HEK293 (cell line): ENCODE results near the gene PMVK.

ENCODE experiments used
- CTCF ChIA-PET: fragments of 350-600 bp; formaldehyde crosslinking; extraction: SDS; loops from one replicate; lab custom pipeline; 2021; ENCODE audit warnings: antibody characterized with exemption; lab: Yijun Ruan, JAX
- POLR2A ChIA-PET: fragments of 300-600 bp; formaldehyde crosslinking; extraction: SDS; loops from one replicate; lab custom pipeline; 2020; ENCODE audit warnings: antibody characterized with exemption, inconsistent platforms; lab: Yijun Ruan, JAX
- H3K27ac ChIP-seq: fragments of 200-500 bp; sonication (Bioruptor generic); 2 replicates; pipeline ENCODE4 v1.5.1; 2014; ENCODE audit warnings: low read depth, low read length, control low read depth, inconsistent platforms; ENCODE audit errors: extremely low read depth
- H3K36me3 ChIP-seq, 2 experiments: fragments of 200-500 bp in 1 of 2; sonication (Bioruptor generic) in 1 of 2; 1 replicate in 1 of 2; 2 replicates in 1 of 2; pipeline ENCODE4 v1.5.1; 2014 to 2017; ENCODE audit warnings: inconsistent platforms in 2 of 2, low read length in 2 of 2; ENCODE audit not compliant: control insufficient read depth in 2 of 2, insufficient read depth in 1 of 2
- H3K4me1 ChIP-seq: fragments of 200-500 bp; sonication (Bioruptor generic); 2 replicates; pipeline ENCODE4 v1.5.1; 2014; ENCODE audit warnings: mild to moderate bottlenecking, low read length, inconsistent platforms; ENCODE audit not compliant: control insufficient read depth, insufficient read depth
- H3K4me3 ChIP-seq: 2 replicates; pipeline ENCODE4 v1.5.1; 2011; ENCODE audit warnings: low read depth, mild to moderate bottlenecking, control low read depth, low read length, moderate library complexity
- H3K9me3 ChIP-seq: fragments of 200-500 bp; sonication (Bioruptor generic); 2 replicates; pipeline ENCODE4 v1.5.1; 2014; ENCODE audit warnings: low read depth, low read length, inconsistent platforms; ENCODE audit not compliant: control insufficient read depth, insufficient read depth
- BCL11B ChIP-seq: fragments of 450-650 bp; formaldehyde crosslinking; IDR thresholded peaks from 2 replicates; pipeline ENCODE4 v1.5.1; 2016; ENCODE audit warnings: low read depth, missing biosample characterization, missing genetic modification characterization
- EGR2 ChIP-seq: fragments of 450-650 bp; formaldehyde crosslinking; IDR thresholded peaks from 2 replicates; pipeline ENCODE4 v1.5.1; 2016; ENCODE audit warnings: low read depth, missing biosample characterization, missing genetic modification characterization
- HOXC10 ChIP-seq: sonication (generic); formaldehyde crosslinking; IDR thresholded peaks from 2 replicates; pipeline ENCODE4 v1.8.1; 2023; ENCODE audit warnings: mild to moderate bottlenecking, missing genetic modification reagents
- HOXD13 ChIP-seq: sonication (generic); formaldehyde crosslinking; IDR thresholded peaks from 2 replicates; pipeline ENCODE4 v1.8.0; 2022; ENCODE audit warnings: missing genetic modification reagents, borderline replicate concordance
- MEIS1 ChIP-seq: sonication (generic); formaldehyde crosslinking; IDR thresholded peaks from 2 replicates; pipeline ENCODE4 v1.8.1; 2022; ENCODE audit warnings: missing genetic modification reagents, mild to moderate bottlenecking, borderline replicate concordance
- TCF7L2 ChIP-seq: IDR thresholded peaks from 2 replicates; pipeline ENCODE4 v1.6.1; 2011; ENCODE audit warnings: low read depth, mild to moderate bottlenecking, inconsistent platforms, low read length, moderate library complexity, borderline replicate concordance
- WT1 ChIP-seq: fragments of 450-650 bp; formaldehyde crosslinking; IDR thresholded peaks from 2 replicates; pipeline ENCODE4 v1.5.1; 2016; ENCODE audit warnings: missing biosample characterization, missing genetic modification characterization
- YY2 ChIP-seq: fragments of 450-650 bp; formaldehyde crosslinking; IDR thresholded peaks from 2 replicates; pipeline ENCODE4 v1.5.1; 2016; ENCODE audit warnings: missing biosample characterization, missing genetic modification characterization
- ZFP37 ChIP-seq: fragments of 450-650 bp; formaldehyde crosslinking; IDR thresholded peaks from 2 replicates; pipeline ENCODE4 v1.5.1; 2016; ENCODE audit warnings: missing biosample characterization, missing genetic modification characterization
- ZNF133 ChIP-seq: fragments of 450-650 bp; formaldehyde crosslinking; IDR thresholded peaks from 2 replicates; pipeline ENCODE4 v1.5.1; 2016; ENCODE audit warnings: missing biosample characterization, missing genetic modification characterization
- ZNF18 ChIP-seq: fragments of 450-650 bp; formaldehyde crosslinking; IDR thresholded peaks from 2 replicates; pipeline ENCODE4 v1.5.1; 2016; ENCODE audit warnings: missing biosample characterization, missing genetic modification characterization
- ZNF24 ChIP-seq: fragments of 450-650 bp; formaldehyde crosslinking; IDR thresholded peaks from 2 replicates; pipeline ENCODE4 v1.5.1; 2016; ENCODE audit warnings: missing biosample characterization, missing genetic modification characterization
- ZNF274 ChIP-seq, 2 experiments: fragments of 200-500 bp in 1 of 2; fragments of 450-650 bp in 1 of 2; sonication (Bioruptor generic) in 1 of 2; formaldehyde crosslinking in 1 of 2; IDR thresholded peaks; 2 replicates each; pipeline versions ENCODE4 v1.5.1 to v1.6.1; 2014 to 2016; ENCODE audit warnings: borderline replicate concordance in 1 of 2, inconsistent platforms in 1 of 2, low read length in 1 of 2, missing biosample characterization in 1 of 2, missing genetic modification characterization in 1 of 2
- ZNF311 ChIP-seq: fragments of 450-650 bp; formaldehyde crosslinking; IDR thresholded peaks from 2 replicates; pipeline ENCODE4 v1.5.1; 2017; ENCODE audit warnings: missing biosample characterization, missing genetic modification characterization, borderline replicate concordance
- ZNF473 ChIP-seq: fragments of 450-650 bp; formaldehyde crosslinking; IDR thresholded peaks from 2 replicates; pipeline ENCODE4 v1.5.1; 2017; ENCODE audit warnings: missing biosample characterization, missing genetic modification characterization
- ZNF549 ChIP-seq: fragments of 450-650 bp; IDR thresholded peaks from 2 replicates; pipeline ENCODE4 v1.5.1; 2018; ENCODE audit warnings: missing biosample characterization, missing genetic modification characterization, mild to moderate bottlenecking, inconsistent platforms, moderate library complexity
- ZNF558 ChIP-seq: fragments of 450-650 bp; formaldehyde crosslinking; IDR thresholded peaks from 2 replicates; pipeline ENCODE4 v1.5.1; 2016; ENCODE audit warnings: missing biosample characterization, missing genetic modification characterization
- ZNF585B ChIP-seq: fragments of 450-650 bp; formaldehyde crosslinking; IDR thresholded peaks from 2 replicates; pipeline ENCODE4 v1.5.1; 2016; ENCODE audit warnings: missing biosample characterization, missing genetic modification characterization
- ZNF600 ChIP-seq: fragments of 450-650 bp; formaldehyde crosslinking; IDR thresholded peaks from 2 replicates; pipeline ENCODE4 v1.5.1; 2016; ENCODE audit warnings: missing biosample characterization, missing genetic modification characterization
- ZNF621 ChIP-seq: fragments of 450-650 bp; formaldehyde crosslinking; IDR thresholded peaks from 2 replicates; pipeline ENCODE4 v1.5.1; 2017; ENCODE audit warnings: missing biosample characterization, missing genetic modification characterization
- ZNF76 ChIP-seq: fragments of 450-650 bp; formaldehyde crosslinking; IDR thresholded peaks from 2 replicates; pipeline ENCODE4; 2016; ENCODE audit warnings: low read depth, missing biosample characterization, missing genetic modification characterization, borderline replicate concordance
- ZNF830 ChIP-seq: fragments of 450-650 bp; IDR thresholded peaks from 2 replicates; pipeline ENCODE4 v1.5.0; 2018; ENCODE audit warnings: missing biosample characterization, missing genetic modification characterization, low read depth, mild to moderate bottlenecking, moderate library complexity
- ZSCAN18 ChIP-seq: fragments of 450-650 bp; formaldehyde crosslinking; IDR thresholded peaks from 2 replicates; pipeline ENCODE4 v1.5.1; 2016; ENCODE audit warnings: missing biosample characterization, missing genetic modification characterization
- TF ChIP-seq, protein P1 (sequence below): fragments of 450-650 bp; formaldehyde crosslinking; conservative IDR thresholded peaks from 2 replicates; pipeline ENCODE4 v1.5.1; 2016; ENCODE audit warnings: low read depth, missing biosample characterization, missing genetic modification characterization

Gene PMVK

DNA sequence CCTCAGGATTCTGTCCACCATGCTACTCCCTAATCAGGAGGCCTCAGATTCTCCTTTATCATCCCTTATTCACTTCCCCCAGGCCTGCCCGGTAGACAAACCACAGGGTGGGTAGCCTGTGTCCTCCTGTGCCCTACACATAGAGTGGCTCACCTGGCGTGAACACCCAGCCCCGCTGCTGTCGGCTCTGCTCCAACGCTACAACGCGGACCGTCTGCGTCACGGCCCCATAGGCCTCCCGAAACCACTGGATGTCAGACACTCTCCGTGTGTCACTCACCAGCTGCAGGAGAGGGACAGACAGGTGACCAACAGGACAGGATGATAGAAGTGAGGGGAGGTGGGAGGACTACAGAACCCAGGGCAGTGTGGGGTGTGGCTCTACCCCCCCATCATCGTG, 10.3 kb downstream of the PMVK start:
- POLR2A ChIA-PET: no interaction called here
- no peaks in the 10 kb centered on the region for H3K4me1 ChIP-seq
- no peaks in the 10 kb centered on the region for H3K9me3 ChIP-seq
- TF ChIP-seq, protein P1, sequence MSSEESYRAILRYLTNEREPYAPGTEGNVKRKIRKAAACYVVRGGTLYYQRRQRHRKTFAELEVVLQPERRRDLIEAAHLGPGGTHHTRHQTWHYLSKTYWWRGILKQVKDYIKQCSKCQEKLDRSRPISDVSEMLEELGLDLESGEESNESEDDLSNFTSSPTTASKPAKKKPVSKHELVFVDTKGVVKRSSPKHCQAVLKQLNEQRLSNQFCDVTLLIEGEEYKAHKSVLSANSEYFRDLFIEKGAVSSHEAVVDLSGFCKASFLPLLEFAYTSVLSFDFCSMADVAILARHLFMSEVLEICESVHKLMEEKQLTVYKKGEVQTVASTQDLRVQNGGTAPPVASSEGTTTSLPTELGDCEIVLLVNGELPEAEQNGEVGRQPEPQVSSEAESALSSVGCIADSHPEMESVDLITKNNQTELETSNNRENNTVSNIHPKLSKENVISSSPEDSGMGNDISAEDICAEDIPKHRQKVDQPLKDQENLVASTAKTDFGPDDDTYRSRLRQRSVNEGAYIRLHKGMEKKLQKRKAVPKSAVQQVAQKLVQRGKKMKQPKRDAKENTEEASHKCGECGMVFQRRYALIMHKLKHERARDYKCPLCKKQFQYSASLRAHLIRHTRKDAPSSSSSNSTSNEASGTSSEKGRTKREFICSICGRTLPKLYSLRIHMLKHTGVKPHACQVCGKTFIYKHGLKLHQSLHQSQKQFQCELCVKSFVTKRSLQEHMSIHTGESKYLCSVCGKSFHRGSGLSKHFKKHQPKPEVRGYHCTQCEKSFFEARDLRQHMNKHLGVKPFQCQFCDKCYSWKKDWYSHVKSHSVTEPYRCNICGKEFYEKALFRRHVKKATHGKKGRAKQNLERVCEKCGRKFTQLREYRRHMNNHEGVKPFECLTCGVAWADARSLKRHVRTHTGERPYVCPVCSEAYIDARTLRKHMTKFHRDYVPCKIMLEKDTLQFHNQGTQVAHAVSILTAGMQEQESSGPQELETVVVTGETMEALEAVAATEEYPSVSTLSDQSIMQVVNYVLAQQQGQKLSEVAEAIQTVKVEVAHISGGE: no peak
- no peak for TF ChIP-seq YY2 (tag by site-specific recombination)
- TF ChIP-seq ZNF549 (tag by site-specific recombination): no peak
- TF ChIP-seq EGR2: no peak
- TF ChIP-seq MEIS1 (CRISPR knock-in tag): no peak
- no peak overlapping the region for H3K4me3 ChIP-seq
- H3K27ac ChIP-seq: no peak overlapping the region
- CTCF ChIA-PET: interaction anchor here (0.5 kb wide), 1 partner anchor 87 kb away, joined by 3 read pairs; no protein-coding TSS in a partner anchor
- H3K36me3 ChIP-seq: peaks cover 4 to 70% of the 10 kb centered on the region in 2 experiments; a peak in 2 of 3 replicates

GRCh38 chr1:154925335-154926170, 11.0 kb downstream of the PMVK start:
- no peaks in the 10 kb centered on the region for H3K9me3 ChIP-seq
- POLR2A ChIA-PET: no interaction called here
- TF ChIP-seq ZNF473 (tag by site-specific recombination): no peak
- no peak for TF ChIP-seq WT1 (tag by site-specific recombination)
- TF ChIP-seq ZNF621: no peak
- no peak for TF ChIP-seq ZNF274 (IDR thresholded peaks at IDR 0.05; ENCODE audit: low read length)
- TF ChIP-seq ZNF274 (tag by site-specific recombination; IDR thresholded peaks at IDR 0.05; ENCODE audit: borderline replicate concordance): no peak
- no peak for TF ChIP-seq TCF7L2
- no peak for TF ChIP-seq ZNF830
- no peak for TF ChIP-seq ZNF600
- no peak for TF ChIP-seq ZNF558
- no peak overlapping the region for H3K27ac ChIP-seq
- H3K36me3 ChIP-seq: peaks cover 4 to 67% of the 10 kb centered on the region in 2 experiments; a peak in 2 of 3 replicates
- CTCF ChIA-PET: interaction anchor here (1.1 kb wide), 1 partner anchor 11 kb away, joined by 3 read pairs; the partner anchor contains the start of gene PMVK
- no peaks in the 10 kb centered on the region for H3K4me1 ChIP-seq
- H3K4me3 ChIP-seq: no peak overlapping the region

DNA sequence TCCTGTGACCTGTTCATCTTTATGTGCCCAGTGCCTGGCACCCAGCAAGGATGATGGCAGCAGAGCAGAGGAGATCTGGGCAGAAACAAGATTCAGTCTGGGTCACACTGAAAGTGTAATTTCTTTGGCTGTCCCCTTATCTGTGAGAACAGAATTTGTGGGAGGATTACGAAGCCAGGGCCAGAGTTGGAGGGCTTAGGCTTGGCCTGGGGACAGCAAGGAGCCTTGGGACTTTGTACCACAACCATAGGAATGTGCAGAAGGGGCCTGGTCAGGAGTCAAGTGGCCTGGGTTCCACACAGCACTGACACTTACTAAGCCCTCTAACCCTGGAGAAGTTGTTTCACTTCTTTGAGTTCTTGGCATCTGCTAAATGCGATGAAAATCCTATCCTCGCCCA, 12.8 kb downstream of the PMVK start:
- CTCF ChIA-PET: interaction anchor here (0.6 to 0.7 kb wide), 2 partner anchors 12 to 167 kb away, joined by 3 read pairs; no protein-coding TSS in a partner anchor
- POLR2A ChIA-PET: interaction anchor here (0.7 kb wide), 1 partner anchor 12 kb away, joined by 3 read pairs; no protein-coding TSS in a partner anchor
- TF ChIP-seq BCL11B (tag by site-specific recombination) (no peak), HOXD13 (CRISPR knock-in tag) (no peak), ZNF18 (tag by site-specific recombination) (no peak), ZNF24 (tag by site-specific recombination) (no peak), HOXC10 (no peak), YY2 (tag by site-specific recombination) (no peak), ZNF311 (tag by site-specific recombination) (no peak), ZNF585B (tag by site-specific recombination) (no peak), ZFP37 (tag by site-specific recombination) (no peak), ZNF133 (no peak), ZNF76 (tag by site-specific recombination) (no peak), ZSCAN18 (no peak), ZNF830 (no peak)

More for the DNA sequence above, 12.8 kb downstream of the PMVK start:
- Histone ChIP-seq H3K27ac (no peak overlapping the region), H3K4me3 (no peak overlapping the region), H3K36me3 (peaks cover 4 to 56% of the 10 kb centered on the region in 2 experiments; a peak in 2 of 3 replicates), H3K4me1 (no peaks in the 10 kb centered on the region), H3K9me3 (no peaks in the 10 kb centered on the region)
